GM12872 (cell line): ENCODE data around the gene AGAP3.

ENCODE experiments used
- CTCF ChIP-seq: IDR thresholded peaks from 3 replicates; pipeline ENCODE4 v1.5.1; 2011; ENCODE audit warnings: low read depth, mild to moderate bottlenecking, low read length, moderate library complexity; ENCODE audit not compliant: insufficient read depth

Gene AGAP3

GRCh38 chr7:151143261-151144015, 57.2 kb downstream of the AGAP3 start:
- no peak for TF ChIP-seq CTCF

GRCh38 chr7:151144387-151144786, 58.1 kb downstream of the AGAP3 start:
- TF ChIP-seq CTCF = no peak

GRCh38 chr7:151146761-151147160, 60.5 kb downstream of the AGAP3 start:
- no peak for TF ChIP-seq CTCF

- TF ChIP-seq CTCF = no peak
These were observed 62.3 kb downstream of the AGAP3 start for GRCh38 chr7:151148319-151149259.

- no peak for TF ChIP-seq CTCF
These were observed 64.1 kb downstream of the AGAP3 start for GRCh38 chr7:151150388-151150787.

- TF ChIP-seq CTCF = no peak
These were observed 66.6 kb downstream of the AGAP3 start for GRCh38 chr7:151152643-151153513.
